Endothelial cell of umbilical vein (primary cell): ENCODE measurements around the gene ANKRD12. TPM values are rescaled to one million over a fixed set of nuclear protein-coding genes. Genes with fewer than 3 reads are reported as not detected.

Experiments
- BruUV-seq: library from RNA; stranded (reverse); fragments of 400-500 nt; replicated peaks from 2 replicates; lab custom pipeline; 2021; lab: Mats Ljungman, UMichigan
- CTCF ChIA-PET: fragments of 300-600, 350-600 bp; sonication (Branson Sonifier 250); formaldehyde crosslinking; loops from one replicate; lab custom pipeline; 2021; ENCODE audit warnings: antibody characterized with exemption, inconsistent platforms; lab: Charles Lee
- POLR2A ChIA-PET: fragments of 300-600, 350-600 bp; sonication (Branson Sonifier 250); formaldehyde crosslinking; loops from one replicate; lab custom pipeline; 2021; ENCODE audit warnings: antibody characterized with exemption, inconsistent platforms; lab: Charles Lee
- DNase-seq: peaks from one replicate; pipeline ENCODE4 v3.0.0-alpha.2; 2011; ENCODE audit warnings: low read depth, low spot score
- FAIRE-seq: peaks from 2 replicates; lab custom pipeline; 2011; peaks lifted over from hg19 to GRCh38; lab: Jason Lieb, UNC
- H2AFZ ChIP-seq: 2 replicates; pipeline ENCODE4 v1.6.0; 2012; ENCODE audit warnings: low read depth, low read length, control low read depth, inconsistent platforms
- H3K27ac ChIP-seq: 2 replicates; pipeline ENCODE4 v1.5.1; 2011; ENCODE audit warnings: low read depth, mild to moderate bottlenecking, control low read depth, low read length, moderate library complexity; ENCODE audit not compliant: insufficient read depth
- H3K27me3 ChIP-seq, 2 experiments: 2 replicates each; pipeline versions ENCODE4 v1.6.0 to v1.6.1; 2011; ENCODE audit warnings: low read length in 2 of 2, mixed read lengths in 1 of 2; ENCODE audit not compliant: control insufficient read depth in 2 of 2, insufficient read depth in 2 of 2
- H3K36me3 ChIP-seq, 2 experiments: 2 replicates in 1 of 2; 3 replicates in 1 of 2; pipeline ENCODE4 v1.5.1; 2011; ENCODE audit warnings: low read length in 2 of 2, mild to moderate bottlenecking in 1 of 2, moderate library complexity in 1 of 2; ENCODE audit not compliant: control insufficient read depth in 2 of 2, insufficient read depth in 2 of 2; ENCODE audit errors: extremely low read depth in 1 of 2
- H3K4me1 ChIP-seq: 3 replicates; pipeline ENCODE4 v1.5.1; 2011; ENCODE audit warnings: mild to moderate bottlenecking, low read length; ENCODE audit not compliant: control insufficient read depth, insufficient read depth; ENCODE audit errors: extremely low read depth
- H3K4me2 ChIP-seq: 2 replicates; pipeline ENCODE4 v1.6.1; 2011; ENCODE audit warnings: low read length, control low read depth, mixed read lengths; ENCODE audit not compliant: insufficient read depth
- H3K4me3 ChIP-seq, 3 experiments: fragments of 200-600 bp in 1 of 3; sonication (generic), shearing (Covaris generic) in 1 of 3; replicated peaks in 1 of 3; 2 replicates each; pipeline ENCODE4 v1.5.1; 2011 to 2016; ENCODE audit warnings: control low read depth in 3 of 3, low read length in 3 of 3, mild to moderate bottlenecking in 2 of 3, inconsistent platforms in 1 of 3, low read depth in 1 of 3, moderate library complexity in 1 of 3; ENCODE audit not compliant: insufficient read depth in 1 of 3
- H3K79me2 ChIP-seq: 2 replicates; pipeline ENCODE4 v1.6.0; 2012; ENCODE audit warnings: low read length, inconsistent platforms; ENCODE audit not compliant: control insufficient read depth, insufficient read depth
- H3K9ac ChIP-seq: replicated peaks from 2 replicates; pipeline ENCODE3; 2011; ENCODE audit warnings: low read length, control low read depth; ENCODE audit not compliant: insufficient read depth; ENCODE audit errors: extremely low read depth
- H3K9me1 ChIP-seq: replicated peaks from 3 replicates; pipeline ENCODE4 v1.6.0; 2011; ENCODE audit warnings: mild to moderate bottlenecking, low read length; ENCODE audit not compliant: control insufficient read depth, insufficient read depth; ENCODE audit errors: extremely low read depth
- H3K9me3 ChIP-seq: replicated peaks from 2 replicates; pipeline ENCODE4 v1.5.1; 2012; ENCODE audit warnings: low read length, inconsistent platforms; ENCODE audit not compliant: control insufficient read depth, insufficient read depth
- H4K20me1 ChIP-seq: replicated peaks from 2 replicates; pipeline ENCODE3; 2011; ENCODE audit warnings: mild to moderate bottlenecking, low read length; ENCODE audit not compliant: control insufficient read depth, insufficient read depth; ENCODE audit errors: extremely low read depth
- EZH2 ChIP-seq: IDR thresholded peaks from 2 replicates; pipeline ENCODE4 v1.6.1; 2012; ENCODE audit warnings: borderline replicate concordance, low read depth, mild to moderate bottlenecking, moderate library complexity, low read length, inconsistent platforms; ENCODE audit not compliant: severe bottlenecking
- FOS ChIP-seq: IDR thresholded peaks from 2 replicates; pipeline ENCODE4 v1.6.1; 2011; ENCODE audit warnings: mild to moderate bottlenecking, low read length, moderate library complexity, borderline replicate concordance; ENCODE audit not compliant: insufficient read depth
- GATA2 ChIP-seq: IDR thresholded peaks from 2 replicates; pipeline ENCODE4 v1.7.0; 2011; ENCODE audit warnings: low read depth, mild to moderate bottlenecking, moderate library complexity, mixed read lengths, low read length; ENCODE audit not compliant: insufficient read length, insufficient read depth
- JUN ChIP-seq: IDR thresholded peaks from 2 replicates; pipeline ENCODE4 v1.6.1; 2011; ENCODE audit warnings: borderline replicate concordance, low read depth; ENCODE audit not compliant: insufficient read length, insufficient read depth
- MYC ChIP-seq: IDR thresholded peaks from one replicate; pipeline ENCODE4 v1.6.1; 2011; ENCODE audit warnings: mild to moderate bottlenecking, low read depth, low read length
- POLR2A ChIP-seq: IDR thresholded peaks from 2 replicates; pipeline ENCODE4 v1.6.1; 2012; ENCODE audit warnings: low read depth, mild to moderate bottlenecking, control low read depth, low read length
- POLR2AphosphoS5 ChIP-seq: IDR thresholded peaks from 2 replicates; pipeline ENCODE4 v1.6.1; 2012; ENCODE audit warnings: low read depth, mild to moderate bottlenecking, control low read depth, low read length, moderate library complexity; ENCODE audit not compliant: insufficient read depth
- dilution Hi-C: fragments of 300-500 bp; cut with MboI; formaldehyde crosslinking; loops from one replicate; pipeline ENCODE4 v1.15.0; 2019; ENCODE audit warnings: low sequenced_read_pairs; ENCODE audit not compliant: extremely low pct_ligation_motif_present
- intact Hi-C: fragments of 100-400 bp; cut with micrococcal nuclease; formaldehyde crosslinking; loops from one replicate; pipeline ENCODE4 v1.10.0; 2022
- polyA plus RNA-seq, 4 experiments: library from polyadenylated mRNA; depleted of rRNA in 3 of 4; stranded (reverse) in 3 of 4; unstranded in 1 of 4; fragments of >200 nt; gene quantifications; 2 replicates each; pipeline versions ENCODE4 v1.2.1 to v1.2.3, GENCODE V29; 2011 to 2012; ENCODE audit warnings: missing spikeins in 1 of 4
- total RNA-seq: library from RNA; stranded (reverse); gene quantifications from 2 replicates; pipeline ENCODE4 v1.2.3, GENCODE V29; 2021
- TF ChIP-seq, protein P1 (sequence below), 2 donors: IDR thresholded peaks; 1 replicate in 1 of 2; 2 replicates in 1 of 2; pipeline ENCODE4 v1.5.1; 2011; ENCODE audit warnings: low read length in 2 of 2, mild to moderate bottlenecking in 2 of 2, moderate library complexity in 2 of 2, control low read depth in 1 of 2, inconsistent platforms in 1 of 2, low read depth in 1 of 2; ENCODE audit not compliant: insufficient read depth in 1 of 2; ENCODE audit errors: extremely low read depth in 1 of 2
- TF ChIP-seq, protein P2 (sequence below): IDR thresholded peaks from 2 replicates; pipeline ENCODE4 v1.6.1; 2011; ENCODE audit not compliant: insufficient read depth, insufficient read length

The ANKRD12 gene
- total and polyA plus RNA-seq, 2 donors (not counting 3 experiments of a cell fraction or from before 2014, with no cell fraction given): 1.5 to 25.4 TPM

DNA sequence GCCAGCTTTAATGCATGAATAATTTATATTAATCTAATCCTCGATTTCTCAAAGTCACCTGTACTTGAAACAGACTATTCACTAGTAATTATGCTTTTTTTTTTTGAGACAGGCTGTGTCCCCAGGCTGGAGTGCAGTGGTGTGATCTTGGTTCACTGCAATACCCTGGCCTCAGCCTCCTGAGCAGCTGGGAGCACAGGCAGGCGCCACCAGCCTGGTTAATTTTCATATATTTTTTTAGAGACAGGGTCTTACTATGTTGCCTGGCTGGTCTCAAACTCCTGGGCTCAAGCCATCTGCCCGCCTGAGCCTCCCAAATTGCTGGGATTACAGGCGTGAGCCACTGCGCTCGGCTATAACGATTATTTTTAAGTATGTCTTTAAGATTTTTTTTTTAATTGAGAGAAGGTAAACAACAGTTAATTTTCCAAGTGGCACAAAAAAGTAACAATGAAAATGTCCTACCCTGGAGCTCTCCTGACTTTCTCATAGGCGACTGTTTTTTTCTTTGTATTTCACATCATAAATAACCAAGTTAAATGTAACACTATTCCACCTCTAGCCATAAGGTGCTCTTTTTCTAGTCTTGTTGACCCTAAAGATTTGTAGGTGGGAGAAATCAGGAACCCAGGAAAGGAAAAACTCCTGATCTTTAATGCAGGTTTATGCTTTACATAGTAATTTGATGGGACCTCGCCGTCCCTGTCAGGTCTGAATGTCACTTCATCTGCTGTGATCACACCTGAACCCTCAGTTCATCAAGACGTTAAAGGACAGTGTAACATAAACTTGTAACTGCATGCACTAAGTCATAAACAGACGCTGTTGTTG lies 1.3 kb upstream of the ANKRD12 start:
- Histone ChIP-seq H3K79me2 (peaks cover 32% of the 10 kb centered on the region), H3K4me1 (peaks cover 29% of the 10 kb centered on the region), H3K27ac (peak overlapping the region; percentile 53), H3K27me3 (no peaks in the 10 kb centered on the region), H3K4me2 (peak overlapping the region; percentile 75), H3K4me3 (peak overlapping the region; percentile 50 to 66 (median 61)), H3K9ac (peak overlapping the region; percentile 77), H4K20me1 (no peaks in the 10 kb centered on the region), H3K36me3 (peaks cover 0 to 10% of the 10 kb centered on the region in 2 experiments), H3K9me3 (no peaks in the 10 kb centered on the region), H2AFZ (no peak overlapping the region), H3K9me1 (no peaks in the 10 kb centered on the region)
- no TSS peak for BruUV-seq
- FAIRE-seq (peak; percentile 42), DNase-seq (peak; percentile 19)
- ChIA-PET CTCF (interaction anchor here (0.6 to 4.8 kb wide), 6 partner anchors 10 to 526 kb away, joined by 3 to 23 read pairs (median 3); partner anchors contain the start of gene RAB12), POLR2A (interaction anchor here (0.7 to 1.0 kb wide), 2 partner anchors 17 to 345 kb away, joined by 3 to 6 read pairs; no protein-coding TSS in a partner anchor)
- intact Hi-C loops: loop anchor here (5.0 to 10.0 kb wide), 2 partner anchors 382 to 430 kb away; partner anchors contain the start of gene MTCL1
- dilution Hi-C loops: no loop called here
- TF ChIP-seq MYC (no peak), EZH2 (no peak), POLR2AphosphoS5 (no peak), POLR2A (no peak), GATA2 (no peak), FOS (no peak), JUN (no peak)
- TF ChIP-seq, protein P1, sequence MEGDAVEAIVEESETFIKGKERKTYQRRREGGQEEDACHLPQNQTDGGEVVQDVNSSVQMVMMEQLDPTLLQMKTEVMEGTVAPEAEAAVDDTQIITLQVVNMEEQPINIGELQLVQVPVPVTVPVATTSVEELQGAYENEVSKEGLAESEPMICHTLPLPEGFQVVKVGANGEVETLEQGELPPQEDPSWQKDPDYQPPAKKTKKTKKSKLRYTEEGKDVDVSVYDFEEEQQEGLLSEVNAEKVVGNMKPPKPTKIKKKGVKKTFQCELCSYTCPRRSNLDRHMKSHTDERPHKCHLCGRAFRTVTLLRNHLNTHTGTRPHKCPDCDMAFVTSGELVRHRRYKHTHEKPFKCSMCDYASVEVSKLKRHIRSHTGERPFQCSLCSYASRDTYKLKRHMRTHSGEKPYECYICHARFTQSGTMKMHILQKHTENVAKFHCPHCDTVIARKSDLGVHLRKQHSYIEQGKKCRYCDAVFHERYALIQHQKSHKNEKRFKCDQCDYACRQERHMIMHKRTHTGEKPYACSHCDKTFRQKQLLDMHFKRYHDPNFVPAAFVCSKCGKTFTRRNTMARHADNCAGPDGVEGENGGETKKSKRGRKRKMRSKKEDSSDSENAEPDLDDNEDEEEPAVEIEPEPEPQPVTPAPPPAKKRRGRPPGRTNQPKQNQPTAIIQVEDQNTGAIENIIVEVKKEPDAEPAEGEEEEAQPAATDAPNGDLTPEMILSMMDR (IDR thresholded peaks at IDR 0.05; ENCODE audit: extremely low read depth in 1 of 2, insufficient read depth in 1 of 2, low read depth in 1 of 2, low read length in 2 of 2): no peak
- TF ChIP-seq, protein P2, sequence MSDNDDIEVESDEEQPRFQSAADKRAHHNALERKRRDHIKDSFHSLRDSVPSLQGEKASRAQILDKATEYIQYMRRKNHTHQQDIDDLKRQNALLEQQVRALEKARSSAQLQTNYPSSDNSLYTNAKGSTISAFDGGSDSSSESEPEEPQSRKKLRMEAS: no peak
